Measurements from ENCODE around the gene PUM2. TPM values are rescaled to one million over a fixed set of nuclear protein-coding genes. Genes with fewer than 3 reads are reported as not detected.

Gene PUM2
- polyA plus RNA-seq, 1 donor (not counting 4 experiments of a cell fraction or from before 2014, with no cell fraction given), result 47.5 TPM

- no peak overlapping the region for H3K27ac ChIP-seq (ENCODE audit: control insufficient read depth, insufficient read depth, low read length)
- no peaks in the 10 kb centered on the region for H3K9me3 ChIP-seq (ENCODE audit: control insufficient read depth, low read depth, low read length)
- FAIRE-seq (no peak), DNase-seq (ENCODE audit: low read depth, low spot score) (no peak)
- H3K4me3 ChIP-seq (ENCODE audit: control insufficient read depth in 2 of 3, extremely low read depth in 1 of 3, insufficient read depth in 2 of 3, low read depth in 1 of 3, low read length in 3 of 3), result no peak overlapping the region
- H3K4me1 ChIP-seq (ENCODE audit: control insufficient read depth, extremely low read depth, insufficient read depth, low read length), result peaks cover 5% of the 10 kb centered on the region
- H3K27me3 ChIP-seq (ENCODE audit: control insufficient read depth, extremely low read depth, insufficient read depth, low read length), result no peaks in the 10 kb centered on the region
- H3K79me2 ChIP-seq (ENCODE audit: control insufficient read depth, insufficient read depth, low read length), result peaks cover 54% of the 10 kb centered on the region
- no peaks in the 10 kb centered on the region for H3K9me1 ChIP-seq (ENCODE audit: control insufficient read depth, extremely low read depth, insufficient read depth, low read length)
- H3K36me3 ChIP-seq (ENCODE audit: control insufficient read depth in 2 of 2, extremely low read depth in 1 of 2, insufficient read depth in 2 of 2, low read length in 2 of 2), result peaks cover 9 to 16% of the 10 kb centered on the region in 2 experiments
- H4K20me1 ChIP-seq (ENCODE audit: control insufficient read depth, extremely low read depth, insufficient read depth, low read length), result no peaks in the 10 kb centered on the region
- no peak overlapping the region for H3K4me2 ChIP-seq (ENCODE audit: control insufficient read depth, extremely low read depth, insufficient read depth, low read depth, low read length)
- TF ChIP-seq CTCF (optimal IDR thresholded peaks at IDR 0.05 in 1 of 3, IDR thresholded peaks at IDR 0.05 in 1 of 3, conservative IDR thresholded peaks at IDR 0.05 in 1 of 3; ENCODE audit: extremely low read depth in 1 of 3, insufficient read depth in 2 of 3, low read length in 3 of 3) (no peak), EZH2 (IDR thresholded peaks at IDR 0.05; ENCODE audit: low read length) (no peak)
- dilution Hi-C loops (cut with MboI; ENCODE audit: extremely low pct_ligation_motif_present, low sequenced_read_pairs), result no loop called here
- no peak overlapping the region for H3K9ac ChIP-seq (ENCODE audit: control insufficient read depth, extremely low read depth, insufficient read depth, low read length)
- H2AFZ ChIP-seq (ENCODE audit: control insufficient read depth, low read length), result no peak overlapping the region
These were observed 33.0 kb downstream of the PUM2 start for GRCh38 chr2:20317690-20318089.

DNA sequence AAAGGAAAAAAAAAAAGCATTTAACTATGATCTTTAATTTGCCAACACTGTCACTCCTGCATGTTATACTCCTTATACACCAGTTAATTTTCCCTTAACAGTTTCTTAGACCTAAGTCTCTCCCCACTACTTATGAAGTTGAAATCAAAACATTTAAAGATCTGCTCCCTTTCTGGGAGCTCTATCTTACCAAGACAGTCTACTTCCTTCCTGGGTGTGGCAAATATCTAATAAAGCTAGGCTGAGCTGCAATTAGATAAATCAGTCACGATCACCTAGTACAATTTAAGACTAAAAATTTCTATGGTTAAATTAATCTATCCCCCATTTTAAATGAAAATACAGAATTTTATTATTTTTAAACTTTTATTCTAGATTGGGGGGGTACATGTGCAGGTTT, 33.4 kb downstream of the PUM2 start:
- Histone ChIP-seq H3K79me2 (ENCODE audit: control insufficient read depth, insufficient read depth, low read length) (peaks cover 50% of the 10 kb centered on the region), H3K9ac (ENCODE audit: control insufficient read depth, extremely low read depth, insufficient read depth, low read length) (no peak overlapping the region), H3K9me1 (ENCODE audit: control insufficient read depth, extremely low read depth, insufficient read depth, low read length) (no peaks in the 10 kb centered on the region), H3K9me3 (ENCODE audit: control insufficient read depth, low read depth, low read length) (no peaks in the 10 kb centered on the region), H2AFZ (ENCODE audit: control insufficient read depth, low read length) (no peak overlapping the region), H3K36me3 (ENCODE audit: control insufficient read depth in 2 of 2, extremely low read depth in 1 of 2, insufficient read depth in 2 of 2, low read length in 2 of 2) (peaks cover 7 to 12% of the 10 kb centered on the region in 2 experiments), H4K20me1 (ENCODE audit: control insufficient read depth, extremely low read depth, insufficient read depth, low read length) (no peaks in the 10 kb centered on the region), H3K4me3 (ENCODE audit: control insufficient read depth in 2 of 3, extremely low read depth in 1 of 3, insufficient read depth in 2 of 3, low read depth in 1 of 3, low read length in 3 of 3) (no peak overlapping the region), H3K27ac (ENCODE audit: control insufficient read depth, insufficient read depth, low read length) (no peak overlapping the region), H3K27me3 (ENCODE audit: control insufficient read depth, extremely low read depth, insufficient read depth, low read length) (no peaks in the 10 kb centered on the region), H3K4me2 (ENCODE audit: control insufficient read depth, extremely low read depth, insufficient read depth, low read depth, low read length) (no peak overlapping the region), H3K4me1 (ENCODE audit: control insufficient read depth, extremely low read depth, insufficient read depth, low read length) (peaks cover 5% of the 10 kb centered on the region)
- DNase-seq (ENCODE audit: low read depth, low spot score), result no peak
- TF ChIP-seq EZH2 (IDR thresholded peaks at IDR 0.05; ENCODE audit: low read length) (no peak), CTCF (optimal IDR thresholded peaks at IDR 0.05 in 1 of 3, IDR thresholded peaks at IDR 0.05 in 1 of 3, conservative IDR thresholded peaks at IDR 0.05 in 1 of 3; ENCODE audit: extremely low read depth in 1 of 3, insufficient read depth in 2 of 3, low read length in 3 of 3) (no peak)
- dilution Hi-C loops (cut with MboI; ENCODE audit: extremely low pct_ligation_motif_present, low sequenced_read_pairs), result no loop called here
- no peak for FAIRE-seq
